ENCODE data around the gene ATAD1. TPM values are rescaled to one million over a fixed set of nuclear protein-coding genes. Genes with fewer than 3 reads are reported as not detected.

ATAD1 gene
- total and polyA plus RNA-seq, 7 donors, result 38.6 to 84.6 (median 58.5) TPM

DNA sequence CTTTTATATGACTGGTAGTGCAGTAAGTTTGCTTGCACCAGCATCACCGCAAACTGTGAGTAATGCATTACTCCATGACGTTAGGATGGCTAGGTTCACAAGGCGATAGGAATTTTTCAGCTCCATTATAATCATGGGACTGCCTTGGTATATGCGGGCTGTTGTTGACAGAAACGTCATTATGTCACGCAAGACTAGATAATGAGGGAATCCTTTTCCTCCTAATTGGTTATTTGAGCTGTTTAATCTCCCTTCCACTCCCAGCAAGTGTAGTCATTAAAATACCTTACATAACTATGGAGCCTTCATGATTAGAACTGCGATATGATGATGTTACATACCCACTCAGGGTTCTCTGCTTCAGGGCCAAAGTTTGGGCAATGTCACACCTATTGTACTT is 28.0 kb upstream of the ATAD1 start:
- H3K27ac ChIP-seq, result no peak overlapping the region
- DNase-seq (no peak), ATAC-seq (no peak)
- intact Hi-C loops (cut with DNase I), result loop anchor here in 1 of 2 donors (5.0 kb wide), 1 partner anchor 711 kb away; no protein-coding TSS in a partner anchor
- TF ChIP-seq, protein P1, sequence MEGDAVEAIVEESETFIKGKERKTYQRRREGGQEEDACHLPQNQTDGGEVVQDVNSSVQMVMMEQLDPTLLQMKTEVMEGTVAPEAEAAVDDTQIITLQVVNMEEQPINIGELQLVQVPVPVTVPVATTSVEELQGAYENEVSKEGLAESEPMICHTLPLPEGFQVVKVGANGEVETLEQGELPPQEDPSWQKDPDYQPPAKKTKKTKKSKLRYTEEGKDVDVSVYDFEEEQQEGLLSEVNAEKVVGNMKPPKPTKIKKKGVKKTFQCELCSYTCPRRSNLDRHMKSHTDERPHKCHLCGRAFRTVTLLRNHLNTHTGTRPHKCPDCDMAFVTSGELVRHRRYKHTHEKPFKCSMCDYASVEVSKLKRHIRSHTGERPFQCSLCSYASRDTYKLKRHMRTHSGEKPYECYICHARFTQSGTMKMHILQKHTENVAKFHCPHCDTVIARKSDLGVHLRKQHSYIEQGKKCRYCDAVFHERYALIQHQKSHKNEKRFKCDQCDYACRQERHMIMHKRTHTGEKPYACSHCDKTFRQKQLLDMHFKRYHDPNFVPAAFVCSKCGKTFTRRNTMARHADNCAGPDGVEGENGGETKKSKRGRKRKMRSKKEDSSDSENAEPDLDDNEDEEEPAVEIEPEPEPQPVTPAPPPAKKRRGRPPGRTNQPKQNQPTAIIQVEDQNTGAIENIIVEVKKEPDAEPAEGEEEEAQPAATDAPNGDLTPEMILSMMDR (IDR thresholded peaks at IDR 0.05), result no peak
- H3K4me1 ChIP-seq, result peaks cover 2% of the 10 kb centered on the region
- H3K4me3 ChIP-seq, result no peak overlapping the region
- H3K36me3 ChIP-seq (ENCODE audit: insufficient read depth in 1 of 2, low read depth in 1 of 2), result no peaks in the 10 kb centered on the region
- H3K9me3 ChIP-seq, result no peaks in the 10 kb centered on the region
- 65 to 68% (median 68%) methylated on average over 7 of the region's 7 CpGs for WGBS, 3 donors
- H3K27me3 ChIP-seq (ENCODE audit: insufficient read depth in 3 of 3, low read length in 2 of 3), result no peaks in the 10 kb centered on the region

DNA sequence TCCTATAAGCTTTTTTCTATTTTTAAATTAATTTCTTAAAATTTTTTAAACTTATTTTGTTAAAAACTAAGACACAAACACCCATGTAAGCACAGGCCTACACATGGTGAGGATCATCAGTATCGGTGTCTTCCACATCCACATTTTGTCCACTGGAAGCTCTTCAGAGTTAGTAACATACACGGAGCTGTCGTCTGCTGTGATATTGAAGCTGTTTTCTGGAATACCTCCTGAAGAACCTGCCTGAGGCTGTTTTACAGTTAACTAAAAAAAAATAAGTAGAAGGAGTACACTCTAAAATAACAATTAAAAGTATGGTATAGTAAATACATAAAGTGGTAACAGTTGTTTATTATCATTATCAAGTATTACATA is 27.6 kb upstream of the ATAD1 start:
- intact Hi-C loops (cut with DNase I), result loop anchor here in 1 of 2 donors (5.0 kb wide), 1 partner anchor 712 kb away; no protein-coding TSS in a partner anchor
- Histone ChIP-seq H3K27me3 (ENCODE audit: insufficient read depth in 3 of 3, low read length in 2 of 3) (no peaks in the 10 kb centered on the region), H3K36me3 (ENCODE audit: insufficient read depth in 1 of 2, low read depth in 1 of 2) (no peaks in the 10 kb centered on the region), H3K4me3 (no peak overlapping the region), H3K9me3 (no peaks in the 10 kb centered on the region), H3K27ac (no peak overlapping the region), H3K4me1 (no peaks in the 10 kb centered on the region)
- TF ChIP-seq, protein P1 (IDR thresholded peaks at IDR 0.05), result no peak
- ATAC-seq (no peak), DNase-seq (no peak)
- 85 to 92% (median 91%) methylated on average over 3 of the region's 3 CpGs for WGBS, 3 donors

DNA sequence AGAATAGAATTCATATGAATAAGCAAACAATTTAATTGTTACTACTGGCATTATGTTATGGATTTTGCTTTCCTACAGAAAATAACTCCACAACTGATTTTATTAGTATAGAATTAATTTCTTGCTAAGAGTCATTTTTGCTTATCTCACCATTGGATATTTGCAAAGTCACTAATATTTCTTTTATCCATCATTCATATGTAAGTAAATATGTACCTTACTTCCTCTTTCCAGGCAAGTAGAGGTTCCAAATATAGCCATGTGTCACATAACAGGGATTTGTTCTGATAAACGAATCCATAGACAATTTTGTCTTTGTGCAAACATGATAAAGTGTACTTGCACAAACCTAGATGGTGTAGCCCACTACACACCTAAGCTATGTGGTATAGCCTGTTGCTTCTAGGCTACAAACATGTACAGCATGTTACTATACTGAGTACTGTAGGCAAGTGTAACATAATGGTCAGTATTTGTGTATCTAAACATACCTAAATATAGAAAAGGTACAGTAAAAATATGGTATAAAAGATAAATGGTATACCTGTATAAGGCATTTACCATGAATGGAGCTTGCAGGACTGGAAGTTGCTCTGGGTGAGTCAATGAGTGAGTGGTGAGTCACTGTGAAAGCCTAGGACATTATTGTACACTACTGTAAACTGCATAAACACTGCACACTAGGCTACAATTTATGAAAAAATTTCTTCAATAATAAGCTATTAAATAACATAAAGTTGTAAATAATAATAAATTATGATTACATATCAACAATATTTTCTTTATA is 27.0 kb upstream of the ATAD1 start:
- H3K27ac ChIP-seq, result no peak overlapping the region
- H3K4me3 ChIP-seq, result no peak overlapping the region
- intact Hi-C loops (cut with DNase I), result loop anchor here in 1 of 2 donors (5.0 kb wide), 1 partner anchor 712 kb away; no protein-coding TSS in a partner anchor
- H3K36me3 ChIP-seq (ENCODE audit: insufficient read depth in 1 of 2, low read depth in 1 of 2), result no peaks in the 10 kb centered on the region
- no peaks in the 10 kb centered on the region for H3K9me3 ChIP-seq
- H3K27me3 ChIP-seq (ENCODE audit: insufficient read depth in 3 of 3, low read length in 2 of 3), result no peaks in the 10 kb centered on the region
- no peak for ATAC-seq
- no peak for DNase-seq
- no peaks in the 10 kb centered on the region for H3K4me1 ChIP-seq
- 40 to 47% (median 42%) methylated on average over 1 of the region's 1 CpG for WGBS, 3 donors
- TF ChIP-seq, protein P1 (IDR thresholded peaks at IDR 0.05), result no peak

DNA sequence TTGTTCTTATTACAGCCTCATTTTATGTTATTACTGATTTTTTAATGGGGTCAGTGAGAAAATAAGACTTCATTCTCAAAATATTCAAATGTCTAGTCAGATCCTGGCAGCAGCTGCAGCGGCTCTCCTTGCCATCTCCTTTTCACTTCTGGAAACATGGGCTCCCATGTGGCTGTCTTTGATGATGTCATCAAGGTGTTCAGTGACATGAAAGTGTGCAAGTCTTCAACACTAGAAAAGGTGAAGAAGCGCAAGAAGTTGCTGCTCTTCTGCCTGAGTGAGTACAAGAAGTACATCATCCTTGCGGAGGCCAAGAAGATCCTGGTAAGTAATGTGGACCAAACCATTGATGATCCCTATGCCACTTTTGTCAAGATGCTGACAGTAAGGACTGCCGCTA is 25.7 kb upstream of the ATAD1 start:
- Histone ChIP-seq H3K4me3 (no peak overlapping the region), H3K9me3 (no peaks in the 10 kb centered on the region), H3K27ac (no peak overlapping the region), H3K27me3 (ENCODE audit: insufficient read depth in 3 of 3, low read length in 2 of 3) (no peaks in the 10 kb centered on the region), H3K4me1 (no peaks in the 10 kb centered on the region), H3K36me3 (ENCODE audit: insufficient read depth in 1 of 2, low read depth in 1 of 2) (no peaks in the 10 kb centered on the region)
- DNase-seq (no peak), ATAC-seq (no peak)
- TF ChIP-seq, protein P1 (IDR thresholded peaks at IDR 0.05), result no peak
- 97 to 98% (median 97%) methylated on average over 4 of the region's 4 CpGs for WGBS, 3 donors
- intact Hi-C loops (cut with DNase I), result no loop called here

All from psoas muscle (tissue), 8 donors.